ENCODE data around the gene KLHL29. TPM values are rescaled to one million over a fixed set of nuclear protein-coding genes. Genes with fewer than 3 reads are reported as not detected.

Gene KLHL29
- total RNA-seq, 1 experiment from 2014 or later: 7.7 TPM

DNA sequence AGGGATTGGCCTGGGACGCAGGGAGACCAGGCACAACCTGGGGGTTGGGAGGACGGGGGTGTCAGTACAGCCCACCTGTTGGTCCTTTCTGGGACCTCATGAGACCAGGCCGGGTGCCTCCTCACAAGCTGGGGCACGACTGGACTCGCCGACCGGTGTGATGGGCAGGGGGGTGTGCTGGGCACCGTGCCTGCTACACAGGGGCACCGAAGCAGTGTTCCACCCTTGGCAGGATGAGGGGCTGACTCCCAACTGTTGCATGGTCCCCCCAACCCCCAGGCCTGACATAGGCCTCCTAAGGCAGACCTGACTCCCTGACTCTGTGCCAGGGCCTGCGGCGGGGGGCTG, 285.2 kb downstream of the KLHL29 start:
- no peaks in the 10 kb centered on the region for H3K9me3 ChIP-seq (ENCODE audit: control insufficient read depth, insufficient read depth, low read depth, low read length)
- in situ Hi-C loops (cut with HindIII; ENCODE audit: low pct_unique_long_range_greater_than_20kb, low sequenced_read_pairs): no loop called here
- ChIA-PET CTCF (no interaction called here), POLR2A (no interaction called here)
- intact Hi-C loops (cut with micrococcal nuclease; ENCODE audit: unreplicated experiment): no loop called here
- no peaks in the 10 kb centered on the region for H3K36me3 ChIP-seq (ENCODE audit: control insufficient read depth, insufficient read depth, low read length)
- no peak for TF ChIP-seq TCF7L2 (IDR thresholded peaks at IDR 0.05; ENCODE audit: low read depth, low read length)
- TF ChIP-seq SIN3A (IDR thresholded peaks at IDR 0.05; ENCODE audit: borderline replicate concordance, insufficient read depth, low read depth, low read length): no peak
- no peak for TF ChIP-seq POLR2AphosphoS5 (IDR thresholded peaks at IDR 0.05; ENCODE audit: low read depth, low read length)
- TF ChIP-seq, protein P1, sequence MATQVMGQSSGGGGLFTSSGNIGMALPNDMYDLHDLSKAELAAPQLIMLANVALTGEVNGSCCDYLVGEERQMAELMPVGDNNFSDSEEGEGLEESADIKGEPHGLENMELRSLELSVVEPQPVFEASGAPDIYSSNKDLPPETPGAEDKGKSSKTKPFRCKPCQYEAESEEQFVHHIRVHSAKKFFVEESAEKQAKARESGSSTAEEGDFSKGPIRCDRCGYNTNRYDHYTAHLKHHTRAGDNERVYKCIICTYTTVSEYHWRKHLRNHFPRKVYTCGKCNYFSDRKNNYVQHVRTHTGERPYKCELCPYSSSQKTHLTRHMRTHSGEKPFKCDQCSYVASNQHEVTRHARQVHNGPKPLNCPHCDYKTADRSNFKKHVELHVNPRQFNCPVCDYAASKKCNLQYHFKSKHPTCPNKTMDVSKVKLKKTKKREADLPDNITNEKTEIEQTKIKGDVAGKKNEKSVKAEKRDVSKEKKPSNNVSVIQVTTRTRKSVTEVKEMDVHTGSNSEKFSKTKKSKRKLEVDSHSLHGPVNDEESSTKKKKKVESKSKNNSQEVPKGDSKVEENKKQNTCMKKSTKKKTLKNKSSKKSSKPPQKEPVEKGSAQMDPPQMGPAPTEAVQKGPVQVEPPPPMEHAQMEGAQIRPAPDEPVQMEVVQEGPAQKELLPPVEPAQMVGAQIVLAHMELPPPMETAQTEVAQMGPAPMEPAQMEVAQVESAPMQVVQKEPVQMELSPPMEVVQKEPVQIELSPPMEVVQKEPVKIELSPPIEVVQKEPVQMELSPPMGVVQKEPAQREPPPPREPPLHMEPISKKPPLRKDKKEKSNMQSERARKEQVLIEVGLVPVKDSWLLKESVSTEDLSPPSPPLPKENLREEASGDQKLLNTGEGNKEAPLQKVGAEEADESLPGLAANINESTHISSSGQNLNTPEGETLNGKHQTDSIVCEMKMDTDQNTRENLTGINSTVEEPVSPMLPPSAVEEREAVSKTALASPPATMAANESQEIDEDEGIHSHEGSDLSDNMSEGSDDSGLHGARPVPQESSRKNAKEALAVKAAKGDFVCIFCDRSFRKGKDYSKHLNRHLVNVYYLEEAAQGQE (IDR thresholded peaks at IDR 0.05; ENCODE audit: insufficient read depth in 1 of 2, low read depth in 2 of 2, low read length in 1 of 2): no peak
- TF ChIP-seq, protein P2, sequence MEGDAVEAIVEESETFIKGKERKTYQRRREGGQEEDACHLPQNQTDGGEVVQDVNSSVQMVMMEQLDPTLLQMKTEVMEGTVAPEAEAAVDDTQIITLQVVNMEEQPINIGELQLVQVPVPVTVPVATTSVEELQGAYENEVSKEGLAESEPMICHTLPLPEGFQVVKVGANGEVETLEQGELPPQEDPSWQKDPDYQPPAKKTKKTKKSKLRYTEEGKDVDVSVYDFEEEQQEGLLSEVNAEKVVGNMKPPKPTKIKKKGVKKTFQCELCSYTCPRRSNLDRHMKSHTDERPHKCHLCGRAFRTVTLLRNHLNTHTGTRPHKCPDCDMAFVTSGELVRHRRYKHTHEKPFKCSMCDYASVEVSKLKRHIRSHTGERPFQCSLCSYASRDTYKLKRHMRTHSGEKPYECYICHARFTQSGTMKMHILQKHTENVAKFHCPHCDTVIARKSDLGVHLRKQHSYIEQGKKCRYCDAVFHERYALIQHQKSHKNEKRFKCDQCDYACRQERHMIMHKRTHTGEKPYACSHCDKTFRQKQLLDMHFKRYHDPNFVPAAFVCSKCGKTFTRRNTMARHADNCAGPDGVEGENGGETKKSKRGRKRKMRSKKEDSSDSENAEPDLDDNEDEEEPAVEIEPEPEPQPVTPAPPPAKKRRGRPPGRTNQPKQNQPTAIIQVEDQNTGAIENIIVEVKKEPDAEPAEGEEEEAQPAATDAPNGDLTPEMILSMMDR (IDR thresholded peaks at IDR 0.05): no peak
- no peaks in the 10 kb centered on the region for H3K4me1 ChIP-seq (ENCODE audit: control insufficient read depth, insufficient read depth, low read length)
- no peaks in the 10 kb centered on the region for H3K27me3 ChIP-seq (ENCODE audit: control insufficient read depth, insufficient read depth, low read length)
- H3K4me3 ChIP-seq (ENCODE audit: low read depth in 2 of 2, low read length in 2 of 2): no peak overlapping the region
- DNase-seq (ENCODE audit: low read depth, low spot score) (no peak), ATAC-seq (no peak)
- no peak overlapping the region for H3K27ac ChIP-seq (ENCODE audit: low read length)
- BruUV-seq (replicated peaks): no TSS peak

DNA sequence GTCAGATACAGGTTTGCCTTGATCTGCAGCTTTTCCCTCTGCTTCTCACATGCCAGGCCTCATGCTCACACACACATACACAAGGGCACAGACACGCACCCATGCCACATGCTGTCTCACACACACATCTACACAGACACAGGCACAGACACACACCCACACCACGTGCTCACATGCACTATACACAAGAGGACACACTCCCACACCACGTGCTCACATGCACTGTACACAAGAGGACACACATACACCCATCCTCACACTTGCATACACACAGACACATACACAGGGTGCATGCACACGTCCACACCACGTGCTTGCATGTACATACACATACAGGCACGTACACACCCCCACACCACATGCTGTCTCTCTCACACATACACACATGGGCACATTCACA, 288.1 kb downstream of the KLHL29 start:
- in situ Hi-C loops (cut with HindIII; ENCODE audit: low pct_unique_long_range_greater_than_20kb, low sequenced_read_pairs): no loop called here
- no peaks in the 10 kb centered on the region for H3K36me3 ChIP-seq (ENCODE audit: control insufficient read depth, insufficient read depth, low read length)
- H3K4me3 ChIP-seq (ENCODE audit: low read depth in 2 of 2, low read length in 2 of 2): no peak overlapping the region
- H3K27me3 ChIP-seq (ENCODE audit: control insufficient read depth, insufficient read depth, low read length): no peaks in the 10 kb centered on the region
- no peak overlapping the region for H3K27ac ChIP-seq (ENCODE audit: low read length)
- DNase-seq (ENCODE audit: low read depth, low spot score) (no peak), ATAC-seq (no peak)
- ChIA-PET POLR2A (no interaction called here), CTCF (no interaction called here)
- BruUV-seq (replicated peaks): no TSS peak
- intact Hi-C loops (cut with micrococcal nuclease; ENCODE audit: unreplicated experiment): no loop called here
- no peaks in the 10 kb centered on the region for H3K4me1 ChIP-seq (ENCODE audit: control insufficient read depth, insufficient read depth, low read length)
- TF ChIP-seq, protein P1 (IDR thresholded peaks at IDR 0.05; ENCODE audit: insufficient read depth in 1 of 2, low read depth in 2 of 2, low read length in 1 of 2): no peak
- TF ChIP-seq SIN3A (IDR thresholded peaks at IDR 0.05; ENCODE audit: borderline replicate concordance, insufficient read depth, low read depth, low read length) (no peak), POLR2AphosphoS5 (IDR thresholded peaks at IDR 0.05; ENCODE audit: low read depth, low read length) (no peak), TCF7L2 (IDR thresholded peaks at IDR 0.05; ENCODE audit: low read depth, low read length) (no peak)
- TF ChIP-seq, protein P2 (IDR thresholded peaks at IDR 0.05): no peak
- no peaks in the 10 kb centered on the region for H3K9me3 ChIP-seq (ENCODE audit: control insufficient read depth, insufficient read depth, low read depth, low read length)

Data from Panc1 (cell line).